ENCODE data around the gene CDH24. TPM values are rescaled to one million over a fixed set of nuclear protein-coding genes. Genes with fewer than 3 reads are reported as not detected.

CDH24 gene
- total and polyA plus RNA-seq, 10 of the 15 experiments (the other 5 are each of a cell fraction or from before 2014, with no cell fraction given), result 0.10 to 1.5 (median 0.45) TPM; not detected in 2

DNA sequence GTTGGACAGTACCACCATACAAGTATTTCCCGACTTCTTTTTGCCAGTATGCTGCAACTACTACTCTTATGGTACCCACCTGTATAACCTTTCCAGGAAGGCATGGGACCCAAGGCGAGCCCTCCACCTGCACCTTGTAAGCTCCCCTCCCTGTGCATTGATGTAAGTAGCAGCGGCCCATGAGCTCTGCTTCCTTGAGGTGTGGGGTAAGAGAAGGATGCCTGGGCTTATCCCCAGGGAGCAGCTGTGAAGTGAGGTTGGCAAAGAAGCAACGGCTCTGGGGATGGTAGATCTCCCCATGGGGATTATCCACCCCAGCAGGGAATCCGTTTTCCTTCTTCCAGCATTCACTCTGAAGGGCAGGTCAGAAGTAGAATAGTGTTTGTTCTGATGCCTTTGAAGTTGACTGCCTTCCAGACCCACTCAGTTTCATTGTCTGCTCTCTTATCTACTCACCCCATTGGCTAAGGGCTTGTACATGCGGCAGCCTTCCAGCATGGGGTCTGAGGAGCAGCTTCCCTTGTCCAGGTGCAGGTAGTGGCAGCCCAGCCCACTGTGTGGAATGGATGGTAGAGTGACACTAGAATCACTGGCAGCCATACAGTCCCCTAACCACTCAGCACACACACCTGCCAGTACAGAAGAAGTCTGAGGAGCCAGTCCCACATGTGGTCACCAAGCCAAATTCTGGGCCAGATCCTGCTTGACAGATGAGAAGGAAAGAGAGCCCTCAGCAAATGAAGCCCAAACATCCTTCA lies 44.1 kb upstream of the CDH24 start (continued):
- TF ChIP-seq, protein P1, sequence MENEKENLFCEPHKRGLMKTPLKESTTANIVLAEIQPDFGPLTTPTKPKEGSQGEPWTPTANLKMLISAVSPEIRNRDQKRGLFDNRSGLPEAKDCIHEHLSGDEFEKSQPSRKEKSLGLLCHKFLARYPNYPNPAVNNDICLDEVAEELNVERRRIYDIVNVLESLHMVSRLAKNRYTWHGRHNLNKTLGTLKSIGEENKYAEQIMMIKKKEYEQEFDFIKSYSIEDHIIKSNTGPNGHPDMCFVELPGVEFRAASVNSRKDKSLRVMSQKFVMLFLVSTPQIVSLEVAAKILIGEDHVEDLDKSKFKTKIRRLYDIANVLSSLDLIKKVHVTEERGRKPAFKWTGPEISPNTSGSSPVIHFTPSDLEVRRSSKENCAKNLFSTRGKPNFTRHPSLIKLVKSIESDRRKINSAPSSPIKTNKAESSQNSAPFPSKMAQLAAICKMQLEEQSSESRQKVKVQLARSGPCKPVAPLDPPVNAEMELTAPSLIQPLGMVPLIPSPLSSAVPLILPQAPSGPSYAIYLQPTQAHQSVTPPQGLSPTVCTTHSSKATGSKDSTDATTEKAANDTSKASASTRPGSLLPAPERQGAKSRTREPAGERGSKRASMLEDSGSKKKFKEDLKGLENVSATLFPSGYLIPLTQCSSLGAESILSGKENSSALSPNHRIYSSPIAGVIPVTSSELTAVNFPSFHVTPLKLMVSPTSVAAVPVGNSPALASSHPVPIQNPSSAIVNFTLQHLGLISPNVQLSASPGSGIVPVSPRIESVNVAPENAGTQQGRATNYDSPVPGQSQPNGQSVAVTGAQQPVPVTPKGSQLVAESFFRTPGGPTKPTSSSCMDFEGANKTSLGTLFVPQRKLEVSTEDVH (IDR thresholded peaks at IDR 0.05; ENCODE audit: low read depth, partially characterized antibody), result no peak

DNA sequence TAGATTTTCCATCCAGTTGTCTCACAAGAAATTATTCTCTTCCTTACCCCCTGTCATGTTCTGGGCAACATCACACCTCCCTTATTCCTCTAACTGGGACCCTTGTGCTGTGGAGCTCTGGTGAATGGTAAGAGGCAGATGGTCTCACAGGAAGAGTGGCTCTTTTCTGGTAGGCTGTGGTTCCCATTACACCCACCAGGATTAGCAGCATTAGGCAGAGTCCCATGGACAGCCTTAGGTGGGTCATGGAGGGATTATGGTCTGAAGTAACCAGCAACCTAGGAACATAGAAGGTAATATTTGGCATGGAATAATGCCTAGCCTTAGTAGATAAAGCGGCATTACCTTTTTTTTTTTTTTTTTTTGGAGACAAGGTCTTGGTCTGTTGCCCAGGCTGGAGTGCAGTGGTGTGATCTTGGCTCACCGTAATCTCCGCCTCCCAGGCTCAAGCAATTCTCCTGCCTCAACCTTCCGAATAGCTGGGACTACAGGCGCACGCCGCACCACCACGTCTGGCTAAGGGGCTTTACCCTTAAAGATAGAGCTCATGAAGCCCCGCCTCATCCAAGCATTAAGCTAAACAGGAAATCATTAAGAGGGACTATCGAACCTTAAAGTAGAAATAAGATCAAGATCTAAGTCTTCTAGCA lies 42.0 kb upstream of the CDH24 start:
- ChIA-PET RAD21 (ENCODE audit: unreplicated experiment) (no interaction called here), SMC1A (ENCODE audit: uncharacterized antibody, unreplicated experiment) (interaction anchor here (1.4 kb wide), 1 partner anchor 9 kb away, joined by 3 read pairs; no protein-coding TSS in a partner anchor), CTCF (interaction anchor here (0.6 to 5.8 kb wide), 5 partner anchors 11 to 176 kb away, joined by 3 to 28 read pairs (median 6); no protein-coding TSS in a partner anchor), POLR2A (interaction anchor here (0.9 kb wide), 1 partner anchor 222 kb away, joined by 3 read pairs; the partner anchor contains the start of gene PABPN1)
- no peak overlapping the region for H3K27ac ChIP-seq (ENCODE audit: control insufficient read depth, insufficient read depth)
- H3K9me3 ChIP-seq (replicated peaks; ENCODE audit: control insufficient read depth, insufficient read depth, low read length), result no peaks in the 10 kb centered on the region
- 0 out of 2 replicates have a peak, but pooled peaks cover 1% of the 10 kb centered on the region for H4K20me1 ChIP-seq (ENCODE audit: control insufficient read depth, insufficient read depth)
- peaks cover 31% of the 10 kb centered on the region for H3K79me2 ChIP-seq (ENCODE audit: control insufficient read depth, insufficient read depth, low read length)
- no peak for DNase-seq (ENCODE audit: low read depth, low spot score)
- FAIRE-seq, result no peak
- H3K4me2 ChIP-seq (ENCODE audit: control insufficient read depth, insufficient read depth), result no peak overlapping the region
- no peak for ATAC-seq
- BruUV-seq (replicated peaks), result no TSS peak
- no peaks in the 10 kb centered on the region for H3K27me3 ChIP-seq (replicated peaks in 1 of 2; ENCODE audit: control insufficient read depth in 2 of 2, insufficient read depth in 2 of 2, low read length in 1 of 2)
- intact Hi-C loops (cut with micrococcal nuclease; ENCODE audit: unreplicated experiment), result no loop called here
- over 99% methylated on average over 8 of the region's 10 CpGs for WGBS (ENCODE audit: insufficient coverage, insufficient replicate concordance, low lambda C conversion rate, missing lambda C conversion rate)
- 0 out of 2 replicates have a peak, but pooled peaks cover 3% of the 10 kb centered on the region for H3K4me1 ChIP-seq (ENCODE audit: control insufficient read depth, insufficient read depth, low read length)
- H2AFZ ChIP-seq (ENCODE audit: control insufficient read depth, low read depth, low read length), result no peak overlapping the region
- no peak overlapping the region for H3K9ac ChIP-seq (ENCODE audit: control insufficient read depth, insufficient read depth, low read length)
- in situ Hi-C loops (cut with MboI), result no loop called here
- H3K36me3 ChIP-seq (ENCODE audit: control insufficient read depth in 2 of 2, insufficient read depth in 2 of 2, low read length in 1 of 2), result peaks cover 0 to 8% of the 10 kb centered on the region in 2 experiments; a peak in 1 of 4 replicates
- H3K4me3 ChIP-seq, result no peak overlapping the region
- TF ChIP-seq SRF (IDR thresholded peaks at IDR 0.05; ENCODE audit: low read depth in 2 of 2, low read length in 2 of 2) (no peak), EZH2 (IDR thresholded peaks at IDR 0.05; ENCODE audit: borderline replicate concordance, control insufficient read depth, low read depth, low read length) (no peak), PML (IDR thresholded peaks at IDR 0.05; ENCODE audit: low read length) (no peak), STAT1 (conservative IDR thresholded peaks at IDR 0.05) (no peak), CHD4 (IDR thresholded peaks at IDR 0.05) (no peak), SMAD5 (IDR thresholded peaks at IDR 0.05; ENCODE audit: low read depth) (no peak), YBX1 (IDR thresholded peaks at IDR 0.05) (no peak), JUNB (IDR thresholded peaks at IDR 0.05) (no peak)
- TF ChIP-seq, protein P2, sequence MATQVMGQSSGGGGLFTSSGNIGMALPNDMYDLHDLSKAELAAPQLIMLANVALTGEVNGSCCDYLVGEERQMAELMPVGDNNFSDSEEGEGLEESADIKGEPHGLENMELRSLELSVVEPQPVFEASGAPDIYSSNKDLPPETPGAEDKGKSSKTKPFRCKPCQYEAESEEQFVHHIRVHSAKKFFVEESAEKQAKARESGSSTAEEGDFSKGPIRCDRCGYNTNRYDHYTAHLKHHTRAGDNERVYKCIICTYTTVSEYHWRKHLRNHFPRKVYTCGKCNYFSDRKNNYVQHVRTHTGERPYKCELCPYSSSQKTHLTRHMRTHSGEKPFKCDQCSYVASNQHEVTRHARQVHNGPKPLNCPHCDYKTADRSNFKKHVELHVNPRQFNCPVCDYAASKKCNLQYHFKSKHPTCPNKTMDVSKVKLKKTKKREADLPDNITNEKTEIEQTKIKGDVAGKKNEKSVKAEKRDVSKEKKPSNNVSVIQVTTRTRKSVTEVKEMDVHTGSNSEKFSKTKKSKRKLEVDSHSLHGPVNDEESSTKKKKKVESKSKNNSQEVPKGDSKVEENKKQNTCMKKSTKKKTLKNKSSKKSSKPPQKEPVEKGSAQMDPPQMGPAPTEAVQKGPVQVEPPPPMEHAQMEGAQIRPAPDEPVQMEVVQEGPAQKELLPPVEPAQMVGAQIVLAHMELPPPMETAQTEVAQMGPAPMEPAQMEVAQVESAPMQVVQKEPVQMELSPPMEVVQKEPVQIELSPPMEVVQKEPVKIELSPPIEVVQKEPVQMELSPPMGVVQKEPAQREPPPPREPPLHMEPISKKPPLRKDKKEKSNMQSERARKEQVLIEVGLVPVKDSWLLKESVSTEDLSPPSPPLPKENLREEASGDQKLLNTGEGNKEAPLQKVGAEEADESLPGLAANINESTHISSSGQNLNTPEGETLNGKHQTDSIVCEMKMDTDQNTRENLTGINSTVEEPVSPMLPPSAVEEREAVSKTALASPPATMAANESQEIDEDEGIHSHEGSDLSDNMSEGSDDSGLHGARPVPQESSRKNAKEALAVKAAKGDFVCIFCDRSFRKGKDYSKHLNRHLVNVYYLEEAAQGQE (IDR thresholded peaks at IDR 0.05; ENCODE audit: low read depth, low read length), result no peak
- TF ChIP-seq, protein P3, sequence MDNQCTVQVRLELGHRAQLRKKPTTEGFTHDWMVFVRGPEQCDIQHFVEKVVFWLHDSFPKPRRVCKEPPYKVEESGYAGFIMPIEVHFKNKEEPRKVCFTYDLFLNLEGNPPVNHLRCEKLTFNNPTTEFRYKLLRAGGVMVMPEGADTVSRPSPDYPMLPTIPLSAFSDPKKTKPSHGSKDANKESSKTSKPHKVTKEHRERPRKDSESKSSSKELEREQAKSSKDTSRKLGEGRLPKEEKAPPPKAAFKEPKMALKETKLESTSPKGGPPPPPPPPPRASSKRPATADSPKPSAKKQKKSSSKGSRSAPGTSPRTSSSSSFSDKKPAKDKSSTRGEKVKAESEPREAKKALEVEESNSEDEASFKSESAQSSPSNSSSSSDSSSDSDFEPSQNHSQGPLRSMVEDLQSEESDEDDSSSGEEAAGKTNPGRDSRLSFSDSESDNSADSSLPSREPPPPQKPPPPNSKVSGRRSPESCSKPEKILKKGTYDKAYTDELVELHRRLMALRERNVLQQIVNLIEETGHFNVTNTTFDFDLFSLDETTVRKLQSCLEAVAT (IDR thresholded peaks at IDR 0.05), result no peak
